ENCODE measurements around the gene ZFAND2A. TPM values are rescaled to one million over a fixed set of nuclear protein-coding genes. Genes with fewer than 3 reads are reported as not detected.

Gene ZFAND2A
- total RNA-seq, 1 experiment from 2014 or later: 13.7 TPM

DNA sequence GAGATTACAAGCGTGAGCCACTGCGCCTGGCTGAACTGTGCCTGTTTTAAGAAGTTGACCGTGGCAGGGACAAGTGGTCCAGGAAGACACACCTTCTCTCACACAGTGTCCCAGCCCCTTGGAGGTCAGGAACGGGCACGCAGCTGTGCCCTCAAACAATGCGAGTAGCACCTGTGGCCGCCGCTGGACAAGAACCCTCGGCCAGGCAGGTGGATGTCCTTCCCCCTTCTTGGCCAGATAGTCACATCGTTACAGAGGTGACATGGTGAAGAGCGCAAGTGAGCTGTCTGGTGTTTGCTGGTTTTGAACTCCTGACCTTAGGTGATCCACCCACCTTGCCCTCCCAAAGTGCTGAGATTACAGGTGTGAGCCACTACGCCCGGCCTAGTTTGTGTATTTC is 8.8 kb downstream of the ZFAND2A start:
- no peak overlapping the region for H3K4ac ChIP-seq (ENCODE audit: low read depth, low read length)
- H3K4me1 ChIP-seq (ENCODE audit: insufficient read depth, low read length): no peaks in the 10 kb centered on the region
- TF ChIP-seq CTCF (conservative IDR thresholded peaks at IDR 0.05): no peak
- H4K20me1 ChIP-seq (ENCODE audit: control insufficient read depth, insufficient read depth, insufficient read length): no peaks in the 10 kb centered on the region
- no peaks in the 10 kb centered on the region for H3K23me2 ChIP-seq (ENCODE audit: insufficient read length, low read depth, low read length, poor library complexity, severe bottlenecking)
- H3K23ac ChIP-seq (ENCODE audit: insufficient read length, low read depth, low read length): no peak overlapping the region
- peaks cover 14 to 36% (median 27%) of the 10 kb centered on the region in 3 experiments; a peak in 5 of 7 replicates for H3K36me3 Mint-ChIP-seq (ENCODE audit: insufficient read depth in 1 of 3, low read depth in 3 of 3)
- H3K9ac ChIP-seq (ENCODE audit: extremely low read depth, insufficient read length, low read length): no peak overlapping the region
- H2AK5ac ChIP-seq (ENCODE audit: insufficient read length, low read length): no peak overlapping the region
- no peaks in the 10 kb centered on the region for H3K27me3 Mint-ChIP-seq (ENCODE audit: low read depth)
- no CpG with 5 or more reads among the region's 13 CpGs for WGBS (ENCODE audit: extremely low coverage, insufficient read length, low lambda C conversion rate)
- H2BK12ac ChIP-seq (ENCODE audit: insufficient read length, low read depth, low read length): no peak overlapping the region
- H3K9me3 ChIP-seq (ENCODE audit: control insufficient read depth, low read depth, low read length): no peaks in the 10 kb centered on the region
- no peak overlapping the region for H3K4me2 ChIP-seq (ENCODE audit: insufficient read depth, insufficient read length, low read length)
- H4K5ac ChIP-seq (ENCODE audit: insufficient read length, low read depth, low read length): no peak overlapping the region
- no peak overlapping the region for H2BK5ac ChIP-seq (ENCODE audit: insufficient read length, low read length)
- H3K14ac ChIP-seq (ENCODE audit: insufficient read depth, low read length): no peak overlapping the region
- no peak overlapping the region for H4K8ac ChIP-seq (replicated peaks; ENCODE audit: insufficient read length, low read depth, low read length)
- H2BK15ac ChIP-seq (ENCODE audit: low read depth, low read length): no peak overlapping the region
- no peak overlapping the region for H2BK120ac ChIP-seq (ENCODE audit: low read depth, low read length, poor library complexity, severe bottlenecking)
- no peak overlapping the region for H4K91ac ChIP-seq (ENCODE audit: insufficient read length, low read depth, low read length)
- H3K4me3 Mint-ChIP-seq: no peak overlapping the region
- no peak overlapping the region for H3K27ac Mint-ChIP-seq
- no peak overlapping the region for H3K18ac ChIP-seq (ENCODE audit: insufficient read length, low read depth, low read length)
- no peaks in the 10 kb centered on the region for H3K79me1 ChIP-seq (ENCODE audit: insufficient read depth, low read depth, low read length, poor library complexity, severe bottlenecking)
- no peak overlapping the region for H3T11ph ChIP-seq (ENCODE audit: low read length)
- no peaks in the 10 kb centered on the region for H3K9me3 Mint-ChIP-seq
- no peak for DNase-seq
- no peak overlapping the region for H3K56ac ChIP-seq (ENCODE audit: insufficient read length, low read depth, low read length)
- no peak overlapping the region for H2BK20ac ChIP-seq (ENCODE audit: low read depth, low read length, poor library complexity, severe bottlenecking)
- no peaks in the 10 kb centered on the region for H3K79me2 ChIP-seq (ENCODE audit: insufficient read depth, low read length)
- no peak overlapping the region for H3K27ac ChIP-seq (ENCODE audit: insufficient read length, low read depth, low read length)
- no peaks in the 10 kb centered on the region for H3K4me1 Mint-ChIP-seq
- no peak overlapping the region for H2AFZ ChIP-seq (ENCODE audit: low read length)
- H3K27me3 ChIP-seq (ENCODE audit: insufficient read depth, low read length): no peaks in the 10 kb centered on the region

All from H9 (cell line).